ENCODE results near the gene CRTC1.
"Not testable (repeated sequence)": the region's sequence is repeated elsewhere in the genome, so short reads cannot be mapped to it uniquely, and the experiment has no call there.

Gene CRTC1

GRCh38 chr19:18669524-18669817 lies 14.0 kb upstream of the CRTC1 start:
- DNase-seq (ENCODE audit: low spot score): no peak

DNA sequence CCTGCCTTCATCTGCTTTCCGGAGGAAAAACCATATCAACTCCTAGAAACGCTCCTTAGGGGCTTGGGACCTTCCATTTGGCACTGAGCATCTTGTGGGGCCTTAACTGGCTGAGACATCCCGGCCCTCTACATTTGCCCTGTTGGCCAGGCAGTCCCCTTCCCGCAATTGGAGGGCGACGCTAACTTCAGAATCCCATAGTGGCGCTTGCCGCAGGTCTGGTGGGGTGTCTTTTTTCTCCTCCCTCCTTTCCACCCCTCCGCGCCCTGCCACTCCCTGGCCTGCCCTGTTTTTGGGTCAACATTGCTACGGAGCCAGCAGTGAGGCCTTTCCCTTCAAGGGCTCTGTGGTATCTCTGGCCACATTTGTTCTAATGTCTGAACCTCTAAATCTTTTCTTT lies 13.6 kb upstream of the CRTC1 start:
- DNase-seq (ENCODE audit: low spot score): no peak

DNA sequence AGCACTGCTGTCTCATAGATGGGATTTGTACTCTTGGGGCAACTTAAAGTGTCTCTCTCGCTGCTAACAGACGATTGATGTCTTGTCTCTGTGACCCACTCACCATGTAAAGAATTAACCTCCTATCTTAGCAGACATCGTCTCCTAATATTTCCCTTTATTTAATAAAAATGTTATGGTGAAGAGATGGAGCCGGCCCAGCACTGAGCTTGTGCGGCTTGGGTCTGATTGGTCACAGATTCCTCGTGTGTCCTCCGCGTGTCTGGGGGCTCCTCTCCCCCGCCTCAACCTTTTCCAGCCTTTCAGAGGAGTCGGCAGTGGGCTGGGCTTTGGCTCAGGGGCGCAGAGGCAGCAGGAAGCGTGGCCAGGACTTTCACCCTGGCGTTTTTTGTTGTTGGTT lies 13.2 kb upstream of the CRTC1 start:
- no peak for DNase-seq (ENCODE audit: low spot score)

DNA sequence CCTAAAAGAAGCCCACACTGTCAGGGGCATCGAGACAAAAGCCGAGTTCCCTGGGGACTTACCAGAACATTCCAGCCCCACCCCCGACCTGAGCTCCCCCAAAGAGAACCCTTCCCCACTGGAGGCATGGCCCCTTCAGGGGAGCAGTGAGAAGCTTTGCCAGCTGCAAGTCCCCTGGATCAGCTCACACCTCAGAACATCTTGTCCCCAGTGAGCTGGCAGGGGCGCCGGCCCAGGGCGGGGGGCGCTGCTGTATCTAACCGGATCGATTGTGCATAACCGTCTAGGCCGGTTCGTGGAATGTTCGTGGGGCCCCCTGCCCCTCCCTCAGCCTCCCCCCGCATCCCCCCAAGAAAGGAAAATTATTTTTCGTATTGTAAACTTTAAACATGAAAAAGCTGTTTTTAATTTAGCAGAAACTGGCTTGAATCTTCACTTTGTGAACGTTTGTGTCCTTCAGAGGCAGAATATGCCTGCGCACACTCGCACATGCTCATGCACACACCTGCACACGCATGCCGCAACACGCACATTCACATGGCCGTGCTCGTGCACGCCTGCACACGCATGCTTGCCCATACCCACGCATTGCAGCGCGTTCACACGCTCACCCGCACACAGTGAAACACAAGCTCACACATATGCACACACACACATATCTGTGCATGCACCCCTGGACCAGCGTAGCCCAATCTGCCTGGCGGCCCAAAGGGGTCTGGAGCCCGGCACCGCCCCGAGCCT lies 12.0 kb upstream of the CRTC1 start:
- DNase-seq (ENCODE audit: low spot score): no peak

- DNase-seq (ENCODE audit: low spot score): no peak
These were observed 11.4 kb upstream of the CRTC1 start for GRCh38 chr19:18672044-18672451.

- DNase-seq (ENCODE audit: low spot score): peak; percentile 42
These were observed 10.7 kb upstream of the CRTC1 start for GRCh38 chr19:18672606-18673337.

- no peak for DNase-seq (ENCODE audit: low spot score)
These were observed 8.9 kb upstream of the CRTC1 start for GRCh38 chr19:18674616-18675015.

GRCh38 chr19:18675779-18676178 lies 7.7 kb upstream of the CRTC1 start:
- DNase-seq (ENCODE audit: low spot score): no peak

DNA sequence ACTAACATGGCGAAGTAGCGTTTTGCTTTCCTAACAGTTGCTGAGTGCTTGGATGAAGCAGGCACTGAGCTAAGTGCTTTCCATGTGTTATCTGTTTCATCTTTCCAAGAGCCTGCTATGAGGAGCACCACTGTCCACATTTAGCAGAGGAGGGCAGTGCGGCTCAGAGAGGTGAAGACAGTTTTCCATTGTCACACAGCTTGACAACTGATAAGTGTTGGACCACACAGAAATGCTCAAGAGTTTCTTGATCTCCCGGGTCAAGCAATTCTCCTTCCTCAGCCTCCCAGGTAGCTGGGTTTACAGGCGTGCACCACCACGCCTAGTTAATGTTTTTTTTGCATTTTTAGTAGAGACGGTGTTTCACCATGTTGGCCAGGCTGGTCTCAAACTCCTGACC lies 6.8 kb upstream of the CRTC1 start:
- no peak for DNase-seq (ENCODE audit: low spot score)

GRCh38 chr19:18677156-18677555 lies 6.3 kb upstream of the CRTC1 start:
- no peak for DNase-seq (ENCODE audit: low spot score)

- DNase-seq (ENCODE audit: low spot score): not testable (repeated sequence)
These were observed 3.3 kb upstream of the CRTC1 start for GRCh38 chr19:18680148-18680547.

DNA sequence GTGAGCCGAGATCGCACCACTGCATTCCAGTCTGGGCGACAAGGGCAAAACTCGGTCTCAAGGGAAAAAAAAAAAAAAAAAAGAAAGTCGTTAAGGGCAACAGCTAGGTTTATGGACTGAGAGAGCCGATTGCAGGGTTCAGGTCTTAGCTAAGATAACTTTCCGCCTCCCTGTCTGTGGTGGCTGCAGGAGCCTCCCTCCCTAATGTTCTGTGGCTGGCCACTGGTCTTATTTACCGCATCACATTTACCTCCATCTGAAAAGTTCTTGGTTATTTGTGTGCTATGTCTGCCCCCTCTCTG lies 722 bp upstream of the CRTC1 start:
- DNase-seq (ENCODE audit: low spot score): no peak

- no peak for DNase-seq (ENCODE audit: low spot score)
These were observed 620 bp downstream of the CRTC1 start for GRCh38 chr19:18683958-18684641.

DNA sequence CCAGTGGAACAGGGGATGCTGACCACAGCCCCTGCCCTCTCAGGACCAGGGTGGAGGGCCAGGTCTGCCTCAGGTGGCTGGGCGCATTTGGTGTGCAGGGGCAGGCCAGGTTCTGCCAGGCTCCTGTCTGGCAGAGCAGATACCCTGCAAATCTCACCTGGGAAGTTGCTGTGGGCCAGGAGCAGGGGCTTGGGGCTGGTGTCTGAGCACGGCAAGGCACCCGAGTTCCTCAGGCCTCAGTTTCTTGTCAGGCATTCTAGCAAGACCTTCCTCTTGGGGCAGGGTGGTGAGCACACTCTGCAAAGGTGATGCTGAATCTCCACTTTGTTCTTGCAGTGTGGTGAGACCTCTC lies 1.1 kb downstream of the CRTC1 start:
- no peak for DNase-seq (ENCODE audit: low spot score)

GRCh38 chr19:18685597-18686190 lies 2.2 kb downstream of the CRTC1 start:
- no peak for DNase-seq (ENCODE audit: low spot score)

DNA sequence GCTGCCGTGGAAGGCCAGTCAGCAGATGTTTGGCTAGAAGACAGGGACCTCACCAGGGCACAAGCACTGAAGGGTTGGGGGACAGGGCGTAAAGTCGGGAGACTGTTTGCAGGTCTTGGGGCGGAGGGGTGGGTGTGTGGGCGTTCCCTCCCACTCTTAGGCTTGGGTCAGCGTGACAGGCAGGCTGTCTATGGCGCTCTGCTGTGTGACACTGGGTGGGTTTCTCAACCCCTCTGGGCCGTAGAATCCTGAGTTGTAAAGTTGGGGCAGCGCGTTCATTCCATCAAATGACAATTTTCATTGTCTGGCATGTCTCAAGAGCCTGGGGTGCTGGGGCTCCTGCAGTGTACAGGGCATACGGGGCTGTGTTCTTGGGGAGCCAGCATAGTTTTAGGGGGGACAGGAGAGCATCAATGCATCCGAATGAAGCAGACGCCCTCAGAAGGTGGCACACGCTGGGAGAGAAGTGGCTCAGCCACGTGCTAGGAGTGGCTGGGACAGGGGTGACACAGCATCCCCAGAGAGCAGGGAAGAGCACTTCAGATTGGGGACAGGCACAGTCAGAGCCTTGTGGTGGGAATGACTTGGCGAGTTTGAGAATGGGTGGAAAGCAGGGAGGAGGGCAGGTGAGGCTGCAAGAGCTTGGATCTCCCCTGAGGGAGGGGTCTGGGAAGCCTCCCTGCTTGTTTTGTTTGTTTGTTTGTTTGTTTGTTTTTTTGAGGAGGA lies 4.4 kb downstream of the CRTC1 start:
- no peak for DNase-seq (ENCODE audit: low spot score)

DNA sequence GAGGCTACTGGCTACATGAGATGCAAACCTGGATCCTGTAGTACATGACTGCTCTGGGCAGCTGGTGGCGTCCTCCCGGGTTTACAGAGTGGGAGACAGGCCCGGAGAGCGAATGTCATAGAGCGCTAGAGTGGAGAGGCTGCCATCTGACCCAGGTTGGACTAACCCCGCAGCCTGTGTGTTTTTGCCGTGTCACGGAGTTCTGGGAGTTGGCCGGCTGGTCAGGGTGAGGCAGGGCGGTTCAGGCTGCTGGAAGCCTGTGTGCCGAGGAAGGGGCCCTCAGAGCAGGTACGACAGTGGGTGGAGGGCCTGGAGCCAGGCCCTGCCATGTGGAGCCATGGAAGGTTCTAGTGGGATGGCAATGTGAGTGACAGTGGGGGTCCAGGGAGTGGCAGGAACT lies 12.5 kb downstream of the CRTC1 start:
- DNase-seq (ENCODE audit: low spot score): no peak

DNA sequence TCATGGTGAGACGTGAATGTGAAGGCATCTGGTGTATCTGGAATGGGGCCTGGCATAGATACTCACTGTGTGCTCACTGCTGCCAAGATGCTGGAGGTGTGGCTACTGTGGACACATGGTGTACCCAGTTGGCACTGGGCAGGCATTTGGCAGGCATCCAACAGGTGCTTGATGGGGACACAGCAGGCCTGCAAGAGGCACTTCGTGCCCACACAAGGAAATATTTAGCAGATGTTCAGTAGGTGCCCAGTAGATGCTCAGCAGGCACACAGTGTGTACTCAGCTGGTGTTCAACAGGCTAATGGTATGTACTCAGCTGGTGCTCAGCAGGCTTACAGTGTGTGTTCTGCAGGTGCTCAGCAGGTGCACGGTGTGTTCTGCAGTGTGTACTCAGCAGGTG lies 14.2 kb downstream of the CRTC1 start:
- no peak for DNase-seq (ENCODE audit: low spot score)

DNA sequence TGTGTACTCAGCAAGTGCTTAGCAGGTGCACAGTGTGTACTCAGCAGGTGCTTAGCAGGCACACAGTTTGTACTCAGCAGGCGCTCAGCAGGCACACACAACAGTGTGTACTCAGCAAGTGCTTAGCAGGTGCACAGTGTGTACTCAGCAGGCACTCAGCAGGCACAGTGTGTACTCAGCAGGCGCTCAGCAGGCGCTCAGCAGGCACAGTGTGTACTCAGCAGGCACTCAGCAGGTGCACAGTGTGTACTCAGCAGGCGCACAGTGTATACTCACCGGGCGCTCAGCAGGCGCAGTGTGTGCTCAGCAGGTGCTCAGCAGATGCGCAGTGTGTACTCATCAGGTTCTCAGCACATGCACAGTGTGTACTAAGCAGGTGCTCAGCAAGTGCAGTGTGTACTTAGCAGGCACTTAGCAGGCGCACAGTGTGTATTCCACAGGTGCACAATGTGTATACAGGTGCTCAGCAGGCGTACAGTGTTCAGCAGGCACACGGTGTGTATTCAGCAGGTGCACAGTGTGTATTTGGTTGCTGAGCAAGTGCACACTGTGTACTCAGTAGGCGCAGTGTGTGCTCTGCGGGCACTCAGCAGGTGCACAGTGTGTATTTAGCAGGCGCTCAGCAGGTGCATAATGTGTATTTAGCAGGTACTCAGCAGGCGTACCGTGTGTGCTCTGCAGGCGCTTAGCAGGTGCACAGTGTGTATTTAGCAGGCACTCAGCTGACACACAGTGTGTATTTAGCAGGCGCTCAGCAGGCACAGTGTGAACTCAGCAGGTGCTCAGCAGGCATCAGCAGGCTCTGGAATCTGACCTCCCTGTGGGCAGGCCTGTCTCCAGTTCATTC lies 15.1 kb downstream of the CRTC1 start:
- no peak for DNase-seq (ENCODE audit: low spot score)

GRCh38 chr19:18699403-18700054 lies 16.0 kb downstream of the CRTC1 start:
- no peak for DNase-seq (ENCODE audit: low spot score)

All from GM03348 (cell line).